Glutamatergic neuron (in vitro differentiated cells): Measurements from ENCODE around the gene CRHR2. TPM values are rescaled to one million over a fixed set of nuclear protein-coding genes. Genes with fewer than 3 reads are reported as not detected.
"Not testable (repeated sequence)": the region's sequence is repeated elsewhere in the genome, so short reads cannot be mapped to it uniquely, and the experiment has no call there.

Source experiments
- DNase-seq: peaks from one replicate; pipeline ENCODE4 v3.0.0; 2022
- H3K27ac Mint-ChIP-seq: one replicate; pipeline ENCODE4 v1.8.0; 2020; ENCODE audit warnings: mild to moderate bottlenecking, mixed read lengths, inconsistent platforms; ENCODE audit not compliant: unreplicated experiment
- H3K27me3 Mint-ChIP-seq: one replicate; pipeline ENCODE4 v1.8.0; 2020; ENCODE audit warnings: mild to moderate bottlenecking, moderate library complexity, mixed read lengths, inconsistent platforms; ENCODE audit not compliant: unreplicated experiment
- H3K36me3 Mint-ChIP-seq: one replicate; pipeline ENCODE4 v1.8.0; 2020; ENCODE audit warnings: mild to moderate bottlenecking, mixed read lengths, inconsistent platforms; ENCODE audit not compliant: unreplicated experiment
- H3K4me1 Mint-ChIP-seq: one replicate; pipeline ENCODE4 v1.8.0; 2020; ENCODE audit warnings: mild to moderate bottlenecking, low read depth, mixed read lengths, inconsistent platforms; ENCODE audit not compliant: unreplicated experiment
- H3K4me3 Mint-ChIP-seq: one replicate; pipeline ENCODE4 v1.8.0; 2020; ENCODE audit warnings: mild to moderate bottlenecking, mixed read lengths, inconsistent platforms; ENCODE audit not compliant: unreplicated experiment
- H3K9me3 Mint-ChIP-seq: one replicate; pipeline ENCODE4 v1.8.0; 2020; ENCODE audit warnings: mild to moderate bottlenecking, moderate library complexity, mixed read lengths, inconsistent platforms; ENCODE audit not compliant: unreplicated experiment
- CTCF ChIP-seq: fragments of 200-600 bp; sonication (generic); IDR thresholded peaks from one replicate; pipeline ENCODE4 v1.5.0; 2021; ENCODE audit not compliant: partially characterized antibody, unreplicated experiment
- total RNA-seq: library from RNA; stranded (reverse); fragmentation: NEBNext Ultra II Directional; extraction: Animal tissue kit (Norgen Biotek cat#: 25700); gene quantifications from one replicate; pipeline ENCODE4 v1.2.1, GENCODE V29; 2021; ENCODE audit not compliant: unreplicated experiment

CRHR2 gene
- total RNA-seq, 1 donor from 2014 or later = 2.4 TPM

GRCh38 chr7:30645661-30646060 lies 36.6 kb downstream of the CRHR2 start:
- peaks cover 38% of the 10 kb centered on the region for H3K4me1 Mint-ChIP-seq
- H3K27me3 Mint-ChIP-seq = peaks cover 11% of the 10 kb centered on the region
- peaks cover 7% of the 10 kb centered on the region for H3K9me3 Mint-ChIP-seq
- no peak overlapping the region for H3K27ac Mint-ChIP-seq
- no peak overlapping the region for H3K4me3 Mint-ChIP-seq
- no peak for TF ChIP-seq CTCF
- peaks cover 5% of the 10 kb centered on the region for H3K36me3 Mint-ChIP-seq
- DNase-seq = no peak

GRCh38 chr7:30644286-30644955 lies 37.8 kb downstream of the CRHR2 start:
- H3K9me3 Mint-ChIP-seq = peaks cover 4% of the 10 kb centered on the region
- peaks cover 5% of the 10 kb centered on the region for H3K36me3 Mint-ChIP-seq
- H3K4me1 Mint-ChIP-seq = peaks cover 27% of the 10 kb centered on the region
- H3K27me3 Mint-ChIP-seq = peaks cover 5% of the 10 kb centered on the region
- no peak overlapping the region for H3K27ac Mint-ChIP-seq
- no peak overlapping the region for H3K4me3 Mint-ChIP-seq
- TF ChIP-seq CTCF = no peak
- no peak for DNase-seq

GRCh38 chr7:30642789-30643188 lies 39.5 kb downstream of the CRHR2 start:
- Mint-ChIP-seq H3K4me3 (peak overlapping the region; percentile 63), H3K4me1 (peaks cover 22% of the 10 kb centered on the region), H3K27me3 (peaks cover 5% of the 10 kb centered on the region), H3K9me3 (peaks cover 4% of the 10 kb centered on the region), H3K27ac (peak overlapping the region; percentile 59), H3K36me3 (peaks cover 5% of the 10 kb centered on the region)
- no peak for TF ChIP-seq CTCF
- DNase-seq = no peak

GRCh38 chr7:30642322-30642721 lies 39.9 kb downstream of the CRHR2 start:
- H3K9me3 Mint-ChIP-seq, H3K27me3 Mint-ChIP-seq, DNase-seq, H3K36me3 Mint-ChIP-seq: not testable (repeated sequence)
- Mint-ChIP-seq H3K4me1 (peaks cover 17% of the 10 kb centered on the region), H3K27ac (peak overlapping the region; percentile 59), H3K4me3 (peak overlapping the region; percentile 63)

- DNase-seq = no peak
- no peak overlapping the region for H3K4me3 Mint-ChIP-seq
- TF ChIP-seq CTCF = no peak
- no peaks in the 10 kb centered on the region for H3K9me3 Mint-ChIP-seq
- peaks cover 14% of the 10 kb centered on the region for H3K36me3 Mint-ChIP-seq
- peaks cover 4% of the 10 kb centered on the region for H3K4me1 Mint-ChIP-seq
- no peak overlapping the region for H3K27ac Mint-ChIP-seq
- H3K27me3 Mint-ChIP-seq = no peaks in the 10 kb centered on the region
Observed at GRCh38 chr7:30635798-30636197, 46.5 kb downstream of the CRHR2 start.
